Gastrocnemius medialis (tissue), 4 donors: ENCODE measurements around the gene SHB. TPM values are rescaled to one million over a fixed set of nuclear protein-coding genes. Genes with fewer than 3 reads are reported as not detected.
A peak's percentile ranks its signal among the peaks of the same experiment; 100 is the strongest.

ENCODE experiments used
- ATAC-seq, 2 donors: fragments of 150-250 bp; one replicate each; pipeline ENCODE4 v1.9.1; 2016
- DNase-seq, 2 donors: peaks; one replicate each; pipeline ENCODE4 v3.0.0-alpha.2; 2019
- H3K27ac ChIP-seq, 4 donors: fragments of 200-600 bp; sonication (generic); 1 replicate in 1 of 4; 2 replicates in 3 of 4; pipeline ENCODE4 v1.5.1; 2016 to 2018; ENCODE audit warnings: mild to moderate bottlenecking in 2 of 4, moderate library complexity in 1 of 4
- H3K27me3 ChIP-seq, 3 donors: fragments of 200-600 bp; sonication (generic) in 2 of 3; 1 replicate in 1 of 3; 2 replicates in 2 of 3; pipeline versions ENCODE4 v1.5.1 to v1.6.0; 2016 to 2019; ENCODE audit warnings: mild to moderate bottlenecking in 1 of 3, moderate library complexity in 1 of 3
- H3K36me3 ChIP-seq, 2 donors: fragments of 200-600 bp; sonication (generic) in 1 of 2; one replicate each; pipeline ENCODE4 v1.5.1; 2017 to 2018
- H3K4me1 ChIP-seq, 2 donors: fragments of 200-600 bp; sonication (generic) in 1 of 2; one replicate each; pipeline ENCODE4 v1.5.1; 2016 to 2017; ENCODE audit warnings: mild to moderate bottlenecking in 2 of 2
- H3K4me3 ChIP-seq, 4 donors: fragments of 200-600 bp; sonication (generic) in 3 of 4; 1 replicate in 1 of 4; 2 replicates in 3 of 4; pipeline ENCODE4 v1.5.1; 2016 to 2019; ENCODE audit warnings: mild to moderate bottlenecking in 2 of 4
- H3K9me3 ChIP-seq, 3 donors: fragments of 200-600 bp; sonication (generic) in 2 of 3; 1 replicate in 1 of 3; 2 replicates in 2 of 3; pipeline ENCODE4 v1.5.1; 2016 to 2019
- POLR2A ChIP-seq, 2 donors: fragments of 450-650 bp; IDR thresholded peaks; one replicate each; pipeline ENCODE4 v1.6.1; 2017; ENCODE audit warnings: antibody characterized with exemption in 2 of 2, mild to moderate bottlenecking in 2 of 2, moderate library complexity in 2 of 2
- in situ Hi-C, 4 donors: fragments of 200-750 bp; cut with MboI; loops; one replicate each; pipeline versions ENCODE4 v1.15.0 to v1.8.0; 2017; ENCODE audit warnings: low sequenced_read_pairs in 4 of 4
- intact Hi-C: fragments of 100-400 bp; cut with DNase I; formaldehyde crosslinking; loops from one replicate; pipeline ENCODE4 v1.15.1; 2023; ENCODE audit warnings: low total_unique reads
- total RNA-seq, 4 donors: library from RNA; depleted of rRNA; stranded (reverse); fragments of >200 nt; gene quantifications; one replicate each; pipeline versions ENCODE4 v1.1.0 to v1.2.3, GENCODE V29; 2016
- TF ChIP-seq, protein P1 (sequence below), 5 experiments: fragments of 450-650 bp in 3 of 5; fragments of 200-600 bp in 2 of 5; sonication (generic) in 2 of 5; IDR thresholded peaks in 4 of 5; conservative IDR thresholded peaks in 1 of 5; 1 replicate in 4 of 5; 2 replicates in 1 of 5; pipeline ENCODE4 v1.5.1; 2016 to 2019; ENCODE audit warnings: antibody characterized with exemption in 5 of 5, mild to moderate bottlenecking in 3 of 5, moderate library complexity in 3 of 5

Gene SHB
- total RNA-seq, 4 donors from 2014 or later = 1.2 to 6.1 (median 4.6) TPM

DNA sequence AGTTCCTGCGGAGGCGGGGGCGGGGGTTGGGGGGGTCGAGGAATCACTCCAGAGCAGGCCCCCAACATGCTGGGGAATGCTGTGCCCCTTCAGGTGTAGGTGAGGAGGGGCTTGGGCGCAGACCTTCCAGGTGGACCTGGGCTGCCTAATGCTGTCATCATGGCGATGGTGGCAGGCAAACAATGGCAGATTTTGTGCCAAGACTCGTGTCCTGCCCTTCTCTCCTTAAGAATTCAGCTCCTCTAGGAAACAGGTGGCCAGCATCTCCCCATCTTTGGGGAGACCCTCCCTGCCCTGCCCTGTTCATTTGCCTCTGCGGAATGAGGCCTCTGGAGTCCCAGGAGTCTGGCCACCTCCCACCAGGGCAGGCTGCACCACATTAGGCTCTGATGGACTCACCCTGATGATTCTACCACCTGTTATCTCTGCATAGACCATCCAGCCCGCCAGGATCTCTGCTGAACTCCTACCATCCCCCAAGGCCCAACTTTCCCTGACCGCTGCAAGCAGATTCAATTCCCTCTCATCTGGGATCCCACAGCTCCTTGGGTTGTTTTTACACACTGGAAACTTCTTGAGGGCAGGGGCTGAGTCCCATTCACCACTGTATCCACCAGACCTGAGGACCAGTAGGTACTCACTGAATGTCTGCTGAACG lies 154.2 kb downstream of the SHB start:
- no peaks in the 10 kb centered on the region for H3K27me3 ChIP-seq
- H3K4me3 ChIP-seq = no peak overlapping the region
- H3K27ac ChIP-seq = no peak overlapping the region
- H3K4me1 ChIP-seq = no peaks in the 10 kb centered on the region
- in situ Hi-C loops (loop anchor here (5.0 to 25.0 kb wide), 8 partner anchors 60 to 490 kb away; partner anchors contain the start of genes FBXO10 (in 1 of the 4) and TOMM5 (in 1 of the 4)), intact Hi-C loops (loop anchor here (5.0 kb wide), 1 partner anchor 467 kb away; no protein-coding TSS in a partner anchor)
- no peak for DNase-seq
- no peak for ATAC-seq
- H3K9me3 ChIP-seq = no peaks in the 10 kb centered on the region
- TF ChIP-seq POLR2A (IDR thresholded peaks at IDR 0.05) = no peak
- TF ChIP-seq, protein P1, sequence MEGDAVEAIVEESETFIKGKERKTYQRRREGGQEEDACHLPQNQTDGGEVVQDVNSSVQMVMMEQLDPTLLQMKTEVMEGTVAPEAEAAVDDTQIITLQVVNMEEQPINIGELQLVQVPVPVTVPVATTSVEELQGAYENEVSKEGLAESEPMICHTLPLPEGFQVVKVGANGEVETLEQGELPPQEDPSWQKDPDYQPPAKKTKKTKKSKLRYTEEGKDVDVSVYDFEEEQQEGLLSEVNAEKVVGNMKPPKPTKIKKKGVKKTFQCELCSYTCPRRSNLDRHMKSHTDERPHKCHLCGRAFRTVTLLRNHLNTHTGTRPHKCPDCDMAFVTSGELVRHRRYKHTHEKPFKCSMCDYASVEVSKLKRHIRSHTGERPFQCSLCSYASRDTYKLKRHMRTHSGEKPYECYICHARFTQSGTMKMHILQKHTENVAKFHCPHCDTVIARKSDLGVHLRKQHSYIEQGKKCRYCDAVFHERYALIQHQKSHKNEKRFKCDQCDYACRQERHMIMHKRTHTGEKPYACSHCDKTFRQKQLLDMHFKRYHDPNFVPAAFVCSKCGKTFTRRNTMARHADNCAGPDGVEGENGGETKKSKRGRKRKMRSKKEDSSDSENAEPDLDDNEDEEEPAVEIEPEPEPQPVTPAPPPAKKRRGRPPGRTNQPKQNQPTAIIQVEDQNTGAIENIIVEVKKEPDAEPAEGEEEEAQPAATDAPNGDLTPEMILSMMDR (IDR thresholded peaks at IDR 0.05 in 4 of 5, conservative IDR thresholded peaks at IDR 0.05 in 1 of 5) = no peak
- H3K36me3 ChIP-seq = peaks cover 0 to 6% of the 10 kb centered on the region in 2 donors

DNA sequence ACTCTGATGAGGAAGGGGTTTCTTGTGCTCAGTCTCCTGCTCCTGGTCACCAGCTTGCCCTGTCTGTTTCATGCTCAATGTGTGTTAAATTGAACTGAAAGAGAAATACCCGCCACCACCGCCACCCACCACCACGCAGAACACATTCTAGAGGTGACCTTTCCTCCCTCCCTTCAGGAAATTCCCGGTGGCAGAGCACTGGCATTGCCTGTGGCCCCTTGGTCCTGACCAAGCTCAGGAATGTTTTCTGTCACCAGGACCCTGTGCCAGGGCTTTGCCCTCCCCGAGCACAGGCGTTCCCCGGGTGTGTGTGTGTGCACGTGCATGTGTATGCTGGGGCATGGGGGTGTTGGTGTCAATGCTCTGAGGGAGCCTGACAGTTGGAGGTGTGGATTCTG lies 154.9 kb downstream of the SHB start:
- no peak overlapping the region for H3K27ac ChIP-seq
- intact Hi-C loops = loop anchor here (5.0 kb wide), 1 partner anchor 468 kb away; no protein-coding TSS in a partner anchor

GRCh38 chr9:37913480-37914153 lies 155.4 kb downstream of the SHB start:
- no peaks in the 10 kb centered on the region for H3K9me3 ChIP-seq
- peak; percentile 44 to 64 for DNase-seq
- TF ChIP-seq, protein P1 (IDR thresholded peaks at IDR 0.05 in 4 of 5, conservative IDR thresholded peaks at IDR 0.05 in 1 of 5) = peak; percentile 92 to 98 (median 95)
- TF ChIP-seq POLR2A (IDR thresholded peaks at IDR 0.05) = no peak
- H3K4me1 ChIP-seq = no peaks in the 10 kb centered on the region
- peaks cover 0 to 5% of the 10 kb centered on the region in 2 donors for H3K36me3 ChIP-seq
- ATAC-seq = peak; percentile 84 to 89
- H3K27ac ChIP-seq = no peak overlapping the region
- no peaks in the 10 kb centered on the region for H3K27me3 ChIP-seq
- intact Hi-C loops = loop anchor here (1.0 to 5.0 kb wide), 4 partner anchors 247 to 487 kb away; no protein-coding TSS in a partner anchor
- in situ Hi-C loops = loop anchor here (5.0 to 25.0 kb wide), 8 partner anchors 61 to 491 kb away; partner anchors contain the start of genes FBXO10 (in 1 of the 4) and TOMM5 (in 1 of the 4)
- no peak overlapping the region for H3K4me3 ChIP-seq

More for the DNA sequence above, 154.9 kb downstream of the SHB start:
- Histone ChIP-seq H3K36me3 (peaks cover 0 to 6% of the 10 kb centered on the region in 2 donors), H3K4me3 (no peak overlapping the region), H3K9me3 (no peaks in the 10 kb centered on the region), H3K27me3 (no peaks in the 10 kb centered on the region), H3K4me1 (no peaks in the 10 kb centered on the region)
- ATAC-seq (no peak), DNase-seq (no peak)
- in situ Hi-C loops = loop anchor here (5.0 to 25.0 kb wide), 8 partner anchors 61 to 491 kb away; partner anchors contain the start of genes FBXO10 (in 1 of the 4) and TOMM5 (in 1 of the 4)
- TF ChIP-seq, protein P1 (IDR thresholded peaks at IDR 0.05 in 4 of 5, conservative IDR thresholded peaks at IDR 0.05 in 1 of 5) = no peak
- no peak for TF ChIP-seq POLR2A (IDR thresholded peaks at IDR 0.05)

- H3K36me3 ChIP-seq = no peaks in the 10 kb centered on the region
- DNase-seq (no peak), ATAC-seq (no peak)
- H3K27ac ChIP-seq = no peak overlapping the region
- in situ Hi-C loops (loop anchor here (5.0 to 25.0 kb wide), 8 partner anchors 64 to 494 kb away; partner anchors contain the start of genes FBXO10 (in 1 of the 4) and TOMM5 (in 1 of the 4)), intact Hi-C loops (loop anchor here (5.0 kb wide), 1 partner anchor 471 kb away; no protein-coding TSS in a partner anchor)
- no peaks in the 10 kb centered on the region for H3K9me3 ChIP-seq
- no peaks in the 10 kb centered on the region for H3K4me1 ChIP-seq
- no peak overlapping the region for H3K4me3 ChIP-seq
- no peaks in the 10 kb centered on the region for H3K27me3 ChIP-seq
- TF ChIP-seq POLR2A (IDR thresholded peaks at IDR 0.05) = no peak
- TF ChIP-seq, protein P1 (IDR thresholded peaks at IDR 0.05 in 4 of 5, conservative IDR thresholded peaks at IDR 0.05 in 1 of 5) = no peak
Observed at GRCh38 chr9:37911271-37911681, 157.8 kb downstream of the SHB start.
